ENCODE results near the gene SLPI. TPM values are rescaled to one million over a fixed set of nuclear protein-coding genes. Genes with fewer than 3 reads are reported as not detected.

Gene SLPI
- total RNA-seq, 4 donors from 2014 or later = 194 to 1,792 (median 504) TPM

DNA sequence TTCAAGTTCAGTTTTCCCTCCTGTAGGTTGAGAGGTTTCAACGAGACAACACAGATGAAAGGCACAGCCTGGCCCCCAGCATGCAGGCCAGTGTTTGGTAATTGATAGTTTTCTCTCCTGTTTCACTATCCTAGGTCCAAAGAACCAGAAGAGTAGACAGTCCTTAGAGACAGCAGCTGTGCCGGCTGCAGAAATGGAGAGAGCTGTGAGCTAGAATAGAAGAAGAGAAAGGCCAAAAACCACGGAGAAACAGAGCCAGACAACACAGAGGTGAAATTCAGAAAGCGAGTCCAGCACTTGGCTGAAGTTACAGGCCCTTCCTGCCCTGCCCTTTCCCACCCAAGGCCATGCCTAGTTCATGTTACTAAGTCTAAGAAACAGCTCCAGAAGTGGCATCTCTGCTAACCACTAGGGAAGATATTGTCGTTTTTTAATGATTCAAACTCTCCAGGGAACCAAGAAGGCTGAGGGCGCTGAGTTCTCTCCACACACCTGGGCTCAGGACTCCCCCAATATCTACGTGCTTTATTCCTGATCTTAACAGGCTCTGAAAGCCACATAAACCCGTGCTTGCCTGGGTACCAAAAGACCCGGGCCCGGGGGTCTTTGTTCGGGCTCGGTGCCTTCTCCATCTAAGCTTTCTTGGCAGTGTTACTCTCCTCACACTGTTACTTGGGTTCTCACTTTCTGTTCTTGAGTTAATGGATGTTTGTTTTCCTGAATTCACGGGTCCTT, 35.7 kb upstream of the SLPI start:
- DNase-seq (no peak), ATAC-seq (no peak)
- Histone ChIP-seq H3K27ac (no peak overlapping the region), H3K4me3 (no peak overlapping the region), H3K9me3 (no peaks in the 10 kb centered on the region), H3K27me3 (peaks cover 11 to 20% (median 14%) of the 10 kb centered on the region in 3 donors), H3K4me1 (peaks cover 0 to 5% of the 10 kb centered on the region in 2 donors), H3K36me3 (no peaks in the 10 kb centered on the region)
- no peak for TF ChIP-seq POLR2A (IDR thresholded peaks at IDR 0.05)
- TF ChIP-seq, protein P1, sequence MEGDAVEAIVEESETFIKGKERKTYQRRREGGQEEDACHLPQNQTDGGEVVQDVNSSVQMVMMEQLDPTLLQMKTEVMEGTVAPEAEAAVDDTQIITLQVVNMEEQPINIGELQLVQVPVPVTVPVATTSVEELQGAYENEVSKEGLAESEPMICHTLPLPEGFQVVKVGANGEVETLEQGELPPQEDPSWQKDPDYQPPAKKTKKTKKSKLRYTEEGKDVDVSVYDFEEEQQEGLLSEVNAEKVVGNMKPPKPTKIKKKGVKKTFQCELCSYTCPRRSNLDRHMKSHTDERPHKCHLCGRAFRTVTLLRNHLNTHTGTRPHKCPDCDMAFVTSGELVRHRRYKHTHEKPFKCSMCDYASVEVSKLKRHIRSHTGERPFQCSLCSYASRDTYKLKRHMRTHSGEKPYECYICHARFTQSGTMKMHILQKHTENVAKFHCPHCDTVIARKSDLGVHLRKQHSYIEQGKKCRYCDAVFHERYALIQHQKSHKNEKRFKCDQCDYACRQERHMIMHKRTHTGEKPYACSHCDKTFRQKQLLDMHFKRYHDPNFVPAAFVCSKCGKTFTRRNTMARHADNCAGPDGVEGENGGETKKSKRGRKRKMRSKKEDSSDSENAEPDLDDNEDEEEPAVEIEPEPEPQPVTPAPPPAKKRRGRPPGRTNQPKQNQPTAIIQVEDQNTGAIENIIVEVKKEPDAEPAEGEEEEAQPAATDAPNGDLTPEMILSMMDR (IDR thresholded peaks at IDR 0.05 in 4 of 5, conservative IDR thresholded peaks at IDR 0.05 in 1 of 5) = no peak
- intact Hi-C loops (cut with DNase I; ENCODE audit: low total_unique reads) (loop anchor here (2.0 to 5.0 kb wide), 4 partner anchors 38 to 248 kb away; partner anchors contain the start of gene SLPI), in situ Hi-C loops (cut with MboI; ENCODE audit: low sequenced_read_pairs in 4 of 4) (loop anchor here (25.0 kb wide), 2 partner anchors 153 to 253 kb away; no protein-coding TSS in a partner anchor)

DNA sequence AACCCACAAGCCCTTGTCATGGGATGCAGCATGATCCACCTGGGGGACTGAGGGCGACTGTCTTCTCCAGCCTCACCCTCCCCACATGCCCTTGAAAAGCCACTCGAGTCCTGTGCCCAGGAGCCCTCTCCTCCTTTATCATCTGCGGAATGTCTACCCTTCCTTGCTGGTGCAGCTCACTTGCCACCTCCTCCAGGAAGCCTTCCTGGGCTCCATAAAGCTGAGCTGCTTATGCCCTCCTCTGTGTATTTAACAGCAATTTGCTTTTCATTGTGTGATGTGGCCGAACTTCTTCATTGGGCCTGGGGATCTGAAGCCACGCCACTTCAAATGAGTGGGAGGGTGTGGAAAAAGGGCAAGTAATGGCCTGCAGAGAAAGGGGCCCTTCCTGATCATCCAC, 34.5 kb upstream of the SLPI start:
- in situ Hi-C loops (cut with MboI; ENCODE audit: low sequenced_read_pairs in 4 of 4) (loop anchor here (25.0 kb wide), 2 partner anchors 152 to 252 kb away; no protein-coding TSS in a partner anchor), intact Hi-C loops (cut with DNase I; ENCODE audit: low total_unique reads) (no loop called here)
- H3K27me3 ChIP-seq = peaks cover 8 to 11% (median 11%) of the 10 kb centered on the region in 3 donors

DNA sequence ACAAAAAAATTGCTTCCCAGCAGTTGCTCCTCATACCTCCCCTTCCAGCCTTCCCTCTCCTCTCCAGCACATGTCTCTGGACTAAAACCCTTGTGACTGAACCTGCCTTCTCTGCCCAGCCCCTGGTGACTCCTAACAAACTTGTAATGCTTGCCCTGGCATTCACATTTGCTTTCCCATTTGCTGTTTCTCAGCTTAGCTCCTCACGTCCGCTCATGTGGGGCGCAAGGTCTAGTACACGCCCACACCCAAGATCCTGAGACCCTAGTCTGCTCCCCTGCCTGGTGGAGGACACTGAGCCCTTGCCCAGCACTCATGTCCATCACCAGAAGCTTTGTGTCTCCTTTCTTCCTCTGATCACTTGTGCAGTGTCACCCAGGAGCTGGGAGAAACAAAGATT, 34.0 kb upstream of the SLPI start:
- no peak for DNase-seq
- H3K27me3 ChIP-seq = peaks cover 8 to 10% (median 9%) of the 10 kb centered on the region in 3 donors
- H3K4me1 ChIP-seq = peaks cover 0 to 5% of the 10 kb centered on the region in 2 donors
- H3K36me3 ChIP-seq = no peaks in the 10 kb centered on the region
- TF ChIP-seq POLR2A (IDR thresholded peaks at IDR 0.05) = no peak
- TF ChIP-seq, protein P1 (IDR thresholded peaks at IDR 0.05 in 4 of 5, conservative IDR thresholded peaks at IDR 0.05 in 1 of 5) = no peak
- no peak overlapping the region for H3K27ac ChIP-seq
- no peak for ATAC-seq
- intact Hi-C loops (cut with DNase I; ENCODE audit: low total_unique reads) (no loop called here), in situ Hi-C loops (cut with MboI; ENCODE audit: low sequenced_read_pairs in 4 of 4) (loop anchor here (25.0 kb wide), 2 partner anchors 151 to 251 kb away; no protein-coding TSS in a partner anchor)
- H3K4me3 ChIP-seq = no peak overlapping the region
- H3K9me3 ChIP-seq = no peaks in the 10 kb centered on the region

More for the DNA sequence above, 34.5 kb upstream of the SLPI start:
- ATAC-seq = no peak
- Histone ChIP-seq H3K4me1 (peaks cover 0 to 5% of the 10 kb centered on the region in 2 donors), H3K9me3 (no peaks in the 10 kb centered on the region), H3K4me3 (no peak overlapping the region), H3K36me3 (no peaks in the 10 kb centered on the region), H3K27ac (no peak overlapping the region)
- TF ChIP-seq, protein P1 (IDR thresholded peaks at IDR 0.05 in 4 of 5, conservative IDR thresholded peaks at IDR 0.05 in 1 of 5) = no peak
- TF ChIP-seq POLR2A (IDR thresholded peaks at IDR 0.05) = no peak
- DNase-seq = no peak

DNA sequence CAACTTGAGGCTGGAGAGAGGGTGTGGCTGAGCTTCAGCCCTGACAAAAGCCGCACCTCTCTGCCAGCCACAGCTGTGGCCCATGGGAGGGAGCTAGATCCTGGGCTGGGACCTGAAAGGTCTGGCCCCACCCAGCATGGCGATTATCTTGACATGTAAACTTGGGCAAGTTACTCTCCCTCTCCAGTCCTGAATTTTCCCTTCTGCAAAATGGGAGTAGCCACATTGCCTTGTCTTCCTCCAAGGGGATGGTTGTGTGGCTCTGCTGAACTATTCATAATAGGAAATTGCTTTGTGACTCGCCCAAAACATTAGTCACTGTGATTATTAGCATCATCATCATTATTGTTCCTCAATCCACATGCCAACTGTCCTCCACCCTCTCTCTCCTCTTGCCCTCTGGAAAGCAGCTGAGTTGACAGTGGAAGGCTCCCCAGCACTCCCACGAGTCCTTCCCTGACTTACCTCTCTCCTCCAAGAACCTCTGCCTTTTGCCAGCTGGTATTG, 29.2 kb upstream of the SLPI start:
- in situ Hi-C loops (cut with MboI; ENCODE audit: low sequenced_read_pairs in 4 of 4) = loop anchor here (25.0 kb wide), 2 partner anchors 146 to 246 kb away; no protein-coding TSS in a partner anchor
- intact Hi-C loops (cut with DNase I; ENCODE audit: low total_unique reads) = no loop called here
- peaks cover 0 to 8% (median 0%) of the 10 kb centered on the region in 3 donors for H3K27me3 ChIP-seq

More for the DNA sequence above, 29.2 kb upstream of the SLPI start:
- DNase-seq = no peak
- H3K4me3 ChIP-seq = no peak overlapping the region
- TF ChIP-seq, protein P1 (IDR thresholded peaks at IDR 0.05 in 4 of 5, conservative IDR thresholded peaks at IDR 0.05 in 1 of 5) = no peak
- TF ChIP-seq POLR2A (IDR thresholded peaks at IDR 0.05) = no peak
- no peak for ATAC-seq
- H3K27ac ChIP-seq = no peak overlapping the region
- no peaks in the 10 kb centered on the region for H3K36me3 ChIP-seq
- no peaks in the 10 kb centered on the region for H3K4me1 ChIP-seq
- H3K9me3 ChIP-seq = no peaks in the 10 kb centered on the region
